ENCODE data around the gene MGST3. TPM values are rescaled to one million over a fixed set of nuclear protein-coding genes. Genes with fewer than 3 reads are reported as not detected.
"Not testable (repeated sequence)": the region's sequence is repeated elsewhere in the genome, so short reads cannot be mapped to it uniquely, and the experiment has no call there.

Gene MGST3
- total RNA-seq, 1 experiment from 2014 or later = 27.8 TPM

DNA sequence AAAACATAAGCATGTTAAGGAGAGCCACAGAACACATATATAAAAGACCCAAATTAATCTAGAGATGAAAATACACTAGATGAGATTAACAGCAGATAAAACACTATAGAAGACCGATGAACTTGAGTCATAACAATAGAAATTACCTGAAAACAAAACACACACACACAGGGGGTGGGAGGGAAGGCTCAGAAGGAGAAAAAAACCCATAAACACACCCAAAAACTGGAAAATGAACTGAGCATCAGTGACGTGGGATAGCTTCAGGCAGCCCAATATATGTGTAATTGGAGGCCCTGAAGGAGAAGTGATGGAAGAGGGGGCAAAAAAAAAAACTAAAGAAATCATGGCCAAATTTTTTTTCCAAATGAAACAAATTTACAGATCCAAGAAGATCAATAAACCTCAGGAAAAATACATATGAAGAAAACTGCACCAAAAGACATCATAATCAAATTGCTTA is 56.0 kb downstream of the MGST3 start:
- no peak overlapping the region for H3K4me3 ChIP-seq
- no peak for DNase-seq
- H3K4me1 ChIP-seq = no peaks in the 10 kb centered on the region
- no peaks in the 10 kb centered on the region for H3K27me3 ChIP-seq
- peaks cover 48% of the 10 kb centered on the region for H3K36me3 ChIP-seq
- H3K27ac ChIP-seq = no peak overlapping the region
- no peaks in the 10 kb centered on the region for H3K9me3 ChIP-seq (replicated peaks)

DNA sequence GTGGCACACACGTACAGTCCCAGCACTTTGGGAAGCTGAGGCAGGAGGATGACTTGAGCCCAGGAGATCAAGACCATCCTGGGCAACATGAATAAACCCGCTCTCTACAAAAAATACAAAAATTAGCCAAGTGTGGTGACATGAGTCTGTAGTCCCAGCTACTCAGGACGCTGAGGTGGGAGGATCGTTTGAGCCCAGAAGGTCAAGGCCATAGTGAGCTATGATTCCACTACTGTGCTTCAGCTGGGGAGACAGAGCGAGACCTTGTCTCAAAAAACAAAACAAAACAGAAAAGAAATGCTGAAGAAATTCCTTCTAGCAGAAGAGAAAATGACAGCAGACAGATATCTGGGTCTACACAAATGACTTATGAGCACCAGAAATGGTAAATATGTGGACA is 57.0 kb downstream of the MGST3 start:
- Histone ChIP-seq H3K9me3 (replicated peaks) (no peaks in the 10 kb centered on the region), H3K27ac (no peak overlapping the region), H3K4me3 (no peak overlapping the region), H3K4me1 (no peaks in the 10 kb centered on the region), H3K27me3 (no peaks in the 10 kb centered on the region), H3K36me3 (peaks cover 38% of the 10 kb centered on the region)
- DNase-seq = no peak

DNA sequence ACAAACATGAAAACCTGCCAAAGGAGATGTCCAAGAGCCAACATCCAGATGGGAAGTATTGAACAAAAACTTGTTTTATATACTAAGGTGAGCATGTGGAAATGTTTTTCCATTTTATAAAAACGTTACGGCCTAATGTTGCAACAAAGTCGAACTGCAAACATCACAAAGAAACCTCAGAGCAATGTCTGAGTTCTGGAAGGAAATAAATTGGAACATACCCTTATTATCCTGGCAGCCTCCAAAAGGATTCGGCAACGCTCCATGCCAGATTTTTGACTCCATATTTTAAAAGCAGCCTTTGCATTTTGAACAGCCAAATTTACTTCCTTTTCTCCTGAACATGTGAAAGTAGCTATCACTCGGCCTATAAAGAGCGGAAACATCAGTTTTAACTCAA is 64.0 kb downstream of the MGST3 start:
- no peak for DNase-seq
- H3K9me3 ChIP-seq (replicated peaks) = no peaks in the 10 kb centered on the region
- no peaks in the 10 kb centered on the region for H3K27me3 ChIP-seq
- H3K4me3 ChIP-seq = no peak overlapping the region
- peaks cover 5% of the 10 kb centered on the region for H3K4me1 ChIP-seq
- H3K27ac ChIP-seq = no peak overlapping the region
- H3K36me3 ChIP-seq = peaks cover 12% of the 10 kb centered on the region

DNA sequence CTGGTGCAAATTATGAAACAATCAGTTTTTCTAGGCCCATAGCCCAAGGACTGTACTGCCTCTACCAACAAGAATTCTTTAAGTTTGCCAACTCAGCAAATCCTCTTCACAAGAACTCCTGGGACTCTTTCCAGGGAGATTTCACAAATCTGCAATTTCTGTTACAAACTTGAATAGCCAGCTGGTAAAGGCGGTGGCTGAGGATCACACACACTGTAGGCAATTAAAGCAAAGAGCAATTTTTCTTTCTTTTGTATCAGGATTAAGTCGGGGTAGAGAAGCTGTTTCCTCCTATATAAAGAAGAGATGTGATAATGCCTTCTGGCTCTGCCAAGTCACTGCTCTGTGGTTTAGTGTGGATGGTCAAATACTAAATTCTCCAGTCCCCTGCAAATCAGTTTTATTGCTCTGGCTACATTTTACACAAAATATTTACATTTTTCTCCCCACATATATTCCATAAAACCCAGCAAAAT is 65.6 kb downstream of the MGST3 start:
- Histone ChIP-seq H3K4me3 (peak overlapping the region; percentile 89), H3K27ac (no peak overlapping the region), H3K36me3 (peaks cover 6% of the 10 kb centered on the region; the same call in 1 of the 2 replicates), H3K27me3 (no peaks in the 10 kb centered on the region), H3K4me1 (peaks cover 5% of the 10 kb centered on the region), H3K9me3 (replicated peaks) (no peaks in the 10 kb centered on the region)
- peak in 1 of 2 experiments; percentile 15 for DNase-seq

- no peak for DNase-seq
- Histone ChIP-seq H3K4me3 (peak overlapping the region; percentile 89), H3K27ac (peak overlapping the region; percentile 88)
Observed at GRCh38 chr1:165697491-165697880, 66.5 kb downstream of the MGST3 start.

DNA sequence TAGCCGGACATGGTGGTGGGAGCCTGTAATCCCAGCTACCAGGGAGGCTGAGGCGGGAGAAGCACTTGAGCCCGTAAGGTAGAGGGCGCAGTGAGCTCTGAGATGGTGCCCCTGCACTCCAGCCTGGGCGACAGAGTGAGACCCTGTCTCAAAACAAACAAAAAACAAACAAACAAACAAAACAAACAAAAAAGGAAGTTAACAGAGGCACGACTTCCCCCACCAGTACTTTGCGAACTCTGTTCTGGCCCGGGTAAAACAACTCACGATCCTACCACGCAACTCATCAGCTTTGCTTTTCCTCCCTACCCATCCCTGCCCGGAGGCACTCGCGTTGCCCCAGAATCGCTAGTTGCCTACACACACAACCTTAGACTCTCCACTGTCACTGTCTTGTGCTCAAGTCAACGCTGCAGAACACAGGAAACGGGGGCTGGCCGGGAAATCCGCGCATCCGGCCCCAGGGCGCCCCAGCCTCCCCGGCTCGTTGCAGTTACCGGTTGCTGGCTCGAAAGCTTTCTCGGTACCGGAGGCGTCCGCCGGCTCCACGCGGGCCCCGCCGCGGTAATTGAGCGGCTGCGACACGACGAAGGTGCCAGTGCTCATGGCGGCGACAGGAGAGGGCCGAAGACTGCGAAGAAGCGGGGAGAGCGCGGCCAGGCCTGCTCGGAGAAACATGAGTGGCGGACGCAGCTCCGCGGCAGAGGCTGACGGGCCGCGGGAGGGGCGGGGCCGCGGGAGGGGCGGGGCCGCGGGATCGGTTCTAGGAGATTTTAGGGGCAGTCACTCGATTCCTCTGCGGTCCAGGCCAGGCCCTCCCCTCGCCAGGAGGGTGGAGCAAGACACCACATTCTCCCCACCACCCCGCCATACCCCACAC is 67.1 kb downstream of the MGST3 start, which contains the start of gene ALDH9A1:
Gene ALDH9A1 (minus strand): TSS at position 682 of the 880 bp plus-strand sequence. CDS start 4 bp downstream, at position 678.
- Histone ChIP-seq H3K27me3 (no peaks in the 10 kb centered on the region), H3K27ac (peak within 1 kb of the TSS; percentile 88), H3K9me3 (replicated peaks) (no peaks in the 10 kb centered on the region), H3K36me3 (peaks cover 6% of the 10 kb centered on the region; the same call in 1 of the 2 replicates), H3K4me3 (peak within 1 kb of the TSS; percentile 89), H3K4me1 (peaks cover 5% of the 10 kb centered on the region)
- peak; percentile 89 to 91 for DNase-seq

More at GRCh38 chr1:165697491-165697880, 66.5 kb downstream of the MGST3 start:
- peaks cover 6% of the 10 kb centered on the region; the same call in 1 of the 2 replicates for H3K36me3 ChIP-seq
- peaks cover 5% of the 10 kb centered on the region for H3K4me1 ChIP-seq
- no peaks in the 10 kb centered on the region for H3K27me3 ChIP-seq
- no peaks in the 10 kb centered on the region for H3K9me3 ChIP-seq (replicated peaks)

GRCh38 chr1:165698761-165699052 is 67.7 kb downstream of the MGST3 start:
- peak overlapping the region; percentile 88 for H3K27ac ChIP-seq
- H3K4me1 ChIP-seq = peaks cover 5% of the 10 kb centered on the region
- no peak for DNase-seq
- no peaks in the 10 kb centered on the region for H3K9me3 ChIP-seq (replicated peaks)
- peaks cover 6% of the 10 kb centered on the region; the same call in 1 of the 2 replicates for H3K36me3 ChIP-seq
- peak overlapping the region; percentile 89 for H3K4me3 ChIP-seq
- H3K27me3 ChIP-seq = no peaks in the 10 kb centered on the region

GRCh38 chr1:165699577-165699976 is 68.5 kb downstream of the MGST3 start:
- no peak for DNase-seq
- H3K36me3 ChIP-seq = 0 out of 2 replicates have a peak, but pooled peaks cover under 1% of the 10 kb centered on the region
- H3K27ac ChIP-seq = no peak overlapping the region
- H3K4me1 ChIP-seq = peaks cover 5% of the 10 kb centered on the region
- H3K9me3 ChIP-seq (replicated peaks) = no peaks in the 10 kb centered on the region
- H3K27me3 ChIP-seq = no peaks in the 10 kb centered on the region
- no peak overlapping the region for H3K4me3 ChIP-seq

DNA sequence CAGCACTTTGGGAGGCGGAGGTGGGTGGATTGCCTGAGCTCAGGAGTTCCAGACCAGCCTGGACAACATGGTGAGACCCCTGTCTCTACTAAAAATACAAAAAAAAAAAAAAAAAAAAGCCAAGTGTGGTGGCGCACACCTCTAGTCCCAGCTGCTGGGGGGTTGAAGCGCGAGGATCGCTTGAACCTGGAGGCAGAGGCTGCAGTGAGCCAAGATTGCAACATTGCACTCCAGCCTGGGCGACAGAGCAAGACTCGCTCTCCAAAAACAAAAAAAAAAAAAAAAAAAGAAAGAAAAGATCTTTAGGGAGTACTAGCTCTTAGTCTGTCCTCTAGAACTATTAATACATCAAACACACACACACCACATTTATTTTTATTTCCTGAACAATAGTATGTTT is 70.9 kb downstream of the MGST3 start:
- H3K4me1 ChIP-seq; DNase-seq; H3K9me3 ChIP-seq (replicated peaks); H3K27me3 ChIP-seq; H3K27ac ChIP-seq; H3K36me3 ChIP-seq; H3K4me3 ChIP-seq: not testable (repeated sequence)

DNA sequence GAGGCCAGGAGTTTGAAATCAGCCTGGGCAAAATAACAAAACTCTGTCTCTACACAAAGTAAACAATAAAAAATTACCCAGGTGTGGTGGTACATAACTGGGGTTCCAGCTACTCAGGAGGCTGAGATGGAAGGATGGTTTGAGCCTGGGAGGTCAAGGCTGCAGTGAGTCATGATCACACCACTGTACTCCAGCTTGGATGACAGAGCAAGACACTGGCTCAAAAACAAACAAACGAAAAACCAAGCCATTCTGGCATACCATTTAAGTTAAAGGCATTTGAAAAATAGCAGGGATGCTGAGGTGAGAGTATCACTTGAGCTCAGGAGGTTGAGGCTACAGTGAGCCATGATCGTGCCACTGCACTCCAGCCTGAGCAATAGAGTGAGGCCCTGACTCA is 72.6 kb downstream of the MGST3 start:
- no peaks in the 10 kb centered on the region for H3K9me3 ChIP-seq (replicated peaks)
- H3K4me1 ChIP-seq = no peaks in the 10 kb centered on the region
- no peak for DNase-seq

More for the DNA sequence above, 72.6 kb downstream of the MGST3 start:
- H3K36me3 ChIP-seq = no peaks in the 10 kb centered on the region
- H3K27me3 ChIP-seq = no peaks in the 10 kb centered on the region
- H3K4me3 ChIP-seq = no peak overlapping the region
- H3K27ac ChIP-seq = no peak overlapping the region

Other genes with a start within 250 kb of the MGST3 start
- 10.9 and 13.4 TPM in 2 replicates for gene RXRG, start 186.1 kb upstream of the MGST3 start, total RNA-seq (2014; rRNA removed; shearing (Covaris generic))
- gene LRRC52, start 87.2 kb upstream of the MGST3 start, total RNA-seq (2014; rRNA removed; shearing (Covaris generic)) = not detected in 2 replicates
- gene ALDH9A1, start 67.3 kb downstream of the MGST3 start, total RNA-seq (2014; rRNA removed; shearing (Covaris generic)) = 34.7 and 37.4 TPM in 2 replicates
- 77.4 and 82.8 TPM in 2 replicates for gene TMCO1, start 137.6 kb downstream of the MGST3 start, total RNA-seq (2014; rRNA removed; shearing (Covaris generic))
- gene UCK2, start 196.4 kb downstream of the MGST3 start, total RNA-seq (2014; rRNA removed; shearing (Covaris generic)) = 84.2 and 85.0 TPM in 2 replicates